ENCODE data around the gene LMCD1. TPM values are rescaled to one million over a fixed set of nuclear protein-coding genes. Genes with fewer than 3 reads are reported as not detected.
"Not testable (repeated sequence)": the region's sequence is repeated elsewhere in the genome, so short reads cannot be mapped to it uniquely, and the experiment has no call there.

LMCD1 gene
- total RNA-seq, 1 experiment from 2014 or later = 24.3 TPM

GRCh38 chr3:8563146-8563545 is 61.5 kb downstream of the LMCD1 start:
- no peak for DNase-seq (ENCODE audit: low read depth, low spot score)
- in situ Hi-C loops (cut with HindIII; ENCODE audit: low pct_unique_long_range_greater_than_20kb, low sequenced_read_pairs) = no loop called here

GRCh38 chr3:8563597-8563996 is 62.0 kb downstream of the LMCD1 start:
- in situ Hi-C loops (cut with HindIII; ENCODE audit: low pct_unique_long_range_greater_than_20kb, low sequenced_read_pairs) = no loop called here
- no peak for DNase-seq (ENCODE audit: low read depth, low spot score)

DNA sequence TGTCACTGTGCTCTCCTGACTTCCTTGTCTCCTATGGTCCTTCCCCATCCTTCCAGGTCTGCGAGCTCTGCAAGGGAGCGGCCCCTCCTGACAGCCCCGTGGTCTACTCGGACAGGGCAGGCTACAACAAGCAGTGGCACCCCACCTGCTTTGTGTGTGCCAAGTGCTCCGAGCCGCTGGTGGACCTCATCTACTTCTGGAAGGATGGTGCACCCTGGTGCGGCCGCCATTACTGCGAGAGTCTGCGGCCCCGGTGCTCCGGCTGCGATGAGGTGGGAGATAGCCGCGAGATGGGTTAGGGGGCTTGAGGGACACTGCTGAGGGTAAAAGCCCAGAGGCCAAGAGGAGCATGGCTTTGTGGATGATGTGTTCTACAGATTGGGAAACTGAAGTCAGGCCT is 63.8 kb downstream of the LMCD1 start:
- DNase-seq (ENCODE audit: low read depth, low spot score) = no peak
- in situ Hi-C loops (cut with HindIII; ENCODE audit: low pct_unique_long_range_greater_than_20kb, low sequenced_read_pairs) = no loop called here

- in situ Hi-C loops (cut with HindIII; ENCODE audit: low pct_unique_long_range_greater_than_20kb, low sequenced_read_pairs) = no loop called here
- DNase-seq (ENCODE audit: low read depth, low spot score) = no peak
These were observed 66.4 kb downstream of the LMCD1 start for GRCh38 chr3:8567784-8568575.

GRCh38 chr3:8571256-8571655 is 69.6 kb downstream of the LMCD1 start:
- DNase-seq (ENCODE audit: low read depth, low spot score) = no peak
- in situ Hi-C loops (cut with HindIII; ENCODE audit: low pct_unique_long_range_greater_than_20kb, low sequenced_read_pairs) = no loop called here

DNA sequence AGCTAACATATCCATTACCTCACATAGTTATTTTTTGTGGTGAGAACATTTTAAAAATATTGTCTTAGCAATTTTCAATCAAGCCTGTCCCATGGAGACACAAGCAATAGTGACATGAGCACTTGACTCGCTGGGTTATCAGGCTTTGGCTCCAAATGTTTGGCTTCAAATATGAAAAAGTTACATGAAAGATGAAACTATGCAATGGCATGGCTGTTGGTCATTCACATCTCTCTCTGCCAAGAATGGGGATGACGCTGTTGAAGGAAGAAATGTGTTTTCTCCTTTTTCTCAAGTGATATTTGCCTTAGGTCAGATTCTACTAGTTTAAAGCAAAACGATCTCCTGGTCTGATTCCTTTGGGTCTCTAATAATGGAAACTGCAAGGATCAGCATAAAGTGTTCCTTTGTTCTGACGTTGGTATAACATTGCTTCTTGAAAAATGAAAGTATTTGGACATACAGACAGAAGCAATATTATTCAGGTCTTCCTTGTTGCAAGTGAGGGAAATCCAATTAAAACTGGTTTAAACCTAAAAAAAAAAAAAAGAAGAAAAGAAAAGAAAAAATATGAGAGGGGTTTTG is 71.8 kb downstream of the LMCD1 start:
- DNase-seq (ENCODE audit: low read depth, low spot score) = no peak
- in situ Hi-C loops (cut with HindIII; ENCODE audit: low pct_unique_long_range_greater_than_20kb, low sequenced_read_pairs) = no loop called here

GRCh38 chr3:8574040-8574669 is 72.5 kb downstream of the LMCD1 start:
- DNase-seq (ENCODE audit: low read depth, low spot score) = no peak
- in situ Hi-C loops (cut with HindIII; ENCODE audit: low pct_unique_long_range_greater_than_20kb, low sequenced_read_pairs) = no loop called here

- DNase-seq (ENCODE audit: low read depth, low spot score) = no peak
- in situ Hi-C loops (cut with HindIII; ENCODE audit: low pct_unique_long_range_greater_than_20kb, low sequenced_read_pairs) = no loop called here
These were observed 73.2 kb downstream of the LMCD1 start for GRCh38 chr3:8574670-8575322.

GRCh38 chr3:8575364-8576104 is 73.9 kb downstream of the LMCD1 start:
- in situ Hi-C loops (cut with HindIII; ENCODE audit: low pct_unique_long_range_greater_than_20kb, low sequenced_read_pairs) = no loop called here
- no peak for DNase-seq (ENCODE audit: low read depth, low spot score)

DNA sequence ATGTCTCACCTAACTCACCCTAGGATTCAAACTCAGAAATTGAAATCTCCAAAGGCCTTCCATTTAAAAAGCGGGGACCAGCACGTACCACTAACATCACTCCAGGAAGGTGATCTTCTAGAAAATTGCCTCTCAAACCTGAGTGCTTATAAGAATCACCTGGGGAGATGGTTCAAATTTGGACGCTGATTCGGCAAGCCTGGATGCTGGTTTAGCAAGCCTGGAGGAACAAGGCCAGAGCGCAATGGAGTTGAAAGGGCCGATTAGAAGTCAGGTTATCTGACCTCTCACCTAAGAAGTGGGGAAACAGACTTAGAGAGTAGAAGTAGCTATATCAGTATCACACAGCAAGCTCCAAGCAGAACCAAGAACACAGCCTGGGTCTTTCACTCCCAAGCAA is 74.8 kb downstream of the LMCD1 start:
- no peak for DNase-seq (ENCODE audit: low read depth, low spot score)

GRCh38 chr3:8576841-8577571 is 75.4 kb downstream of the LMCD1 start:
- no peak for DNase-seq (ENCODE audit: low read depth, low spot score)
- in situ Hi-C loops (cut with HindIII; ENCODE audit: low pct_unique_long_range_greater_than_20kb, low sequenced_read_pairs) = no loop called here

More for the DNA sequence above, 74.8 kb downstream of the LMCD1 start:
- in situ Hi-C loops (cut with HindIII; ENCODE audit: low pct_unique_long_range_greater_than_20kb, low sequenced_read_pairs) = no loop called here

DNA sequence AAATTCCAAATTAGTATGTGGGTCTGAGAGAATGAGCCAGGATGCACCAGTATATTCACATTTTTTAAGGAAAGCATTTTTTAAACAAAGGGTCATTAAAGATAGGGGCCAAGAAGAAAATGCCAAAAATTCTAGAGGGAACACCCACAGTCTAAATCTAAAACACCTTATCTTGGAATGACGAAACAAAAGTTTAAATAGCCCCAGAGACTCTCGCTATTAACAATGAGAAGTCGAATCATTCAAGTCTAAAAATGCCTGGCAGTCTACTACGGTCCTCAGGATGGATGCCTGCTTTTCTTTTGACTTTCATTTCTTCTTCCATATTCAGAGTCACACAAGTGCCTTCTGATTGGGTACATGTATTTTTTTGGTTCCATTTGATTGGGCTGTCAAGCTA is 76.7 kb downstream of the LMCD1 start:
- DNase-seq (ENCODE audit: low read depth, low spot score) = no peak
- in situ Hi-C loops (cut with HindIII; ENCODE audit: low pct_unique_long_range_greater_than_20kb, low sequenced_read_pairs) = no loop called here

GRCh38 chr3:8579096-8579495 is 77.5 kb downstream of the LMCD1 start:
- no peak for DNase-seq (ENCODE audit: low read depth, low spot score)
- in situ Hi-C loops (cut with HindIII; ENCODE audit: low pct_unique_long_range_greater_than_20kb, low sequenced_read_pairs) = no loop called here

GRCh38 chr3:8579943-8580342 is 78.3 kb downstream of the LMCD1 start:
- in situ Hi-C loops (cut with HindIII; ENCODE audit: low pct_unique_long_range_greater_than_20kb, low sequenced_read_pairs) = no loop called here
- no peak for DNase-seq (ENCODE audit: low read depth, low spot score)

DNA sequence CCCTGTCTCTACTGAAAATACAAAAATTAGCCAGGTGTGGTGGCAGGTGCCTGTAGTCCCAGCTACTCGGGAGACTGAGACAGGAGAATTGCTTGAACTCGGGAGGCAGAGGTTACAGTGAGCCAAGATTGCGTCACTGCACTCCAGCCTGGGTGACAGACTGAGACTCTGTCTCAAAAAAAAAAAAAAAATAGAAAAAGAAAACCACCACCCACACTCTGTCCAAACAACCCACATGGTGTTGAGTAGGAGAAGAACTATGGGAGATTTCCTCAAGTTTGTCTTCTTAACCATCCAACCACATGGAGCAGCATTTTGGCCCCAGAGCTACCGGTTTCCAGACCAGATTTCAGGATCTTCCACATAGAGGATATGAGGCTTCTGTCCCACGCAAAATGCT is 78.8 kb downstream of the LMCD1 start:
- DNase-seq (ENCODE audit: low read depth, low spot score); in situ Hi-C loops (cut with HindIII; ENCODE audit: low pct_unique_long_range_greater_than_20kb, low sequenced_read_pairs): not testable (repeated sequence)

GRCh38 chr3:8581373-8581772 is 79.8 kb downstream of the LMCD1 start:
- in situ Hi-C loops (cut with HindIII; ENCODE audit: low pct_unique_long_range_greater_than_20kb, low sequenced_read_pairs) = no loop called here
- no peak for DNase-seq (ENCODE audit: low read depth, low spot score)

GRCh38 chr3:8581806-8582445 is 80.3 kb downstream of the LMCD1 start:
- in situ Hi-C loops (cut with HindIII; ENCODE audit: low pct_unique_long_range_greater_than_20kb, low sequenced_read_pairs) = no loop called here
- DNase-seq (ENCODE audit: low read depth, low spot score) = no peak
